Middle frontal gyrus (tissue), 1 donor: Measurements from ENCODE around the gene PLA2G3.
"Not testable (repeated sequence)": the region's sequence is repeated elsewhere in the genome, so short reads cannot be mapped to it uniquely, and the experiment has no call there.

Experiments
- DNase-seq: peaks from one replicate; pipeline ENCODE4 v3.0.0-alpha.2; 2015; ENCODE audit warnings: low spot score; ENCODE audit errors: extremely low spot score

The PLA2G3 gene

DNA sequence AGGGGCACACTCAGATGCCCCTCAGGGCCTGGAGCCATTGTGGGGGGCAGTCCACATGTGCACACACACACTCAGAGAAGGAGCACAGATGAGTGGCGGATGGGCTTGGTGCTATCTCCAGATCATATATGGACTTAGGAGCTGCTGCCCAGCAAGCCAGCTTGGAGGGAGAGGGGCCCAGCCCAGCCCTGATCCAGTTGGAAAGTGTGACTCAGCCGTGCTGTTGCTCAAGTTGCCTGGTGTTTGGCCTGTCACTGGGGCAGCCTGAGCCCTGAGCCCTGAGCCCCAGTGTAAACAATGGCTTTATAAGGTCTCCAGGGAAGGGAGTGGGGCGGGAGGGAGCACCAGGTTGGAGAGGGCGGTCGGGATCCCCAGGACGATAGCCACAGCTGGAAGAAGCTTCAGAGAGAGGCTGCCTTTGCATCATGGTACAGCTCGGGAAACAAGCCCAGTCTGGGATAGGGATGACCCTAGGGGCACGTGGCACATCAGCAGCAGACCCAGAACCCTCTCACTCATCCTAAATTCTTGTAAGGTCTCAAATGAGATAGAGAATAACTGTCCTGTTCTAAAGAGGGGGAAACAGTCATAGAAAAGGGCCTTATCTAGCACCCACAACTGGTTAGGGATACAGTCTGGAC lies 37.7 kb downstream of the PLA2G3 start:
- no peak for DNase-seq

DNA sequence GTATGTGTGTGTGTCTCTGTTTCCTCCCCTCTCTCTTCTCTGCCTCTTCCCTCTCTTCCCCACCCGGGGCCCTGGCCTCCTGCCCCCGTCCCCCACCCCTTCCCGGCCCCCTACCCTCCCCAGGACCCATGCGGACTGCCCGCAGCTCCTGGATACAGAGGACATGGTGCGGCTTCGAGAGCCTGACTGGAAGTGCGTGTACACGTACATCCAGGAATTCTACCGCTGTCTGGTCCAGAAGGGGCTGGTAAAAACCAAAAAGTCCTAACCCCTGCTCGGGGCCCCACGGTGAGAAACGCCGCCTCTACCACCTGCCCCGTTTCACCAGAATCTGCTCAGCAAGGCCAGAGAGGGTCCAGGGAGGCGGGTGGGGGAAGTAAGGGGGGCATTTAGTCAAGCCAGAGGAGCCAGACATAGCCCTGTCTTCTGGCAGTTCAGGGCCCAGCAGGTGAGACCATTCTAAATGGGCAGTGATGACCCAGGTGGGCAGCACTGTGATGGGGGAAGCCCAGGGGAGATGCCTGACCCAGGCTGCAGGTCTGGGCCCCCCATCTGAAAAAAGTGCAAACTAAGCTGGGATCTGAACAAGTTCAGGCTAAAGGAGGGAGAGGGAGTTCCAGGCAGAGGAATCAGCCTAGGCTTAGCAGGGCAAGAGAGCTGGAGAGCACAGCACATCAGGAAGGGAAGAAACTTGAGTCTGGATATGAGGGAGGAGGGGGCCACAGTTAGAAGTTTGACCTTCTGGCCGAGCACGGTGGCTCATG lies 39.4 kb downstream of the PLA2G3 start:
- no peak for DNase-seq

DNA sequence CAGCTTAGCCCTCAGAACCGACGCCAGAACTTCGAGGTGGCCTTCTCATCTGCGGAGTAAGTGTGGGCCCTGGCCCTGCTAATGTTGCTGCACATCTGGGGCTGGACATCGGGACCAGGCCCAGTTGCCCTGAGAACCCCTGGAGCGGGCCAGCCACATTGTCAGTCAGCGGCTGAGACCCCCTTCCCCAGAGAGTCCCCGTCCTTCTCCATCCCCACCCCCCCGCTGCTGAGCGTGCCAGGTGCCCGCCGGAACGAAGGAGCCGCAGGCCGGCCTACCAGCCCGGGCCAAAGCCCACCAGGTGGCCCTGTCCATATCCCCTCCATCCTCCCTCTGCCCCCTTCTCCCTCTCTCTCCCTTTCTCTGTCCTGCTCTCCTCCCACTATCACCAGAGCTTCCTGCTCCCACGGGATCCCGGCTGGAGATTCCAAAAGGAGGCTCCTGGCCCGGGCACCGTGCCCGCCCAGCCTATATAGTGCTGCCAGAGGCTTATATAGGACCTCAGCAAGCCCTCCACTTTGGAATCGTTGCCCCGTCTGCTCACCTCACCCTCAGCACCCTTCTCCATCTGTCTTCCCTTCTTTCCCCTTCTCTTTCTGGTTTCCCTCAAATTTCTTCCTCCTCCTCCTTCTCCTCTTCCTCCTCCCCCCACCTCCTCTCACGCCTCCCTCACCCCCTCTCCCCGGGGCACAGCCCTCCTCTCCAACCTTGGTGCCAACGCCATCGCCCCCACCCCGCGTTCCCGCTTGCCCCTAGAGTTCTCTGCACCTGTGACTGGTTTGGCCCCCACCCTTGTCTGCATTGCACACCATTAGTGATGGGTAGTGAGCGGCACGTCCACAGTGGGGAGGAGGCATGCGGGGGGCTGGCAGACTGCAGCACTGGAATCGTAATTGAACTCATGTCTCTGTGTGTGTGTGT lies 40.2 kb downstream of the PLA2G3 start:
- DNase-seq = no peak

DNA sequence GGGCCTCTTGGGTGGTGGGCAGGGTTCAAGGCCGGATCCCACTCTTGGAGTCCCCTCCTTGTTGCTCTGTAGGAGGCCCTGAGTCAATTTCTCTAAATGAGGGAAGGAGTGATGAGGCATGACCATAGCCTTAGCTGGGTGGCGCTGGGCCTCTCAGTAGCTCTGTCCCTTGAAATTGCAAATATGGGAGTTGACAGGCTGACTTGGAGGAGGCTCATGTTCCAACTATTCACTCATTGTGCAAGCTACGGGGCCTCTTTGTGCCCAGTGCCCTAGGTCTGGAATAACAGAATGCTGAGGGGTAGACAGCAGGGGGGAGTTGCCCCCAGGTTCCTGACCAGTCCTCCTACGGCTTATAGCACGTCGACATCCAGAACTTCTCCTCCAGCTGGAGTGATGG lies 40.9 kb downstream of the PLA2G3 start:
- DNase-seq = no peak

DNA sequence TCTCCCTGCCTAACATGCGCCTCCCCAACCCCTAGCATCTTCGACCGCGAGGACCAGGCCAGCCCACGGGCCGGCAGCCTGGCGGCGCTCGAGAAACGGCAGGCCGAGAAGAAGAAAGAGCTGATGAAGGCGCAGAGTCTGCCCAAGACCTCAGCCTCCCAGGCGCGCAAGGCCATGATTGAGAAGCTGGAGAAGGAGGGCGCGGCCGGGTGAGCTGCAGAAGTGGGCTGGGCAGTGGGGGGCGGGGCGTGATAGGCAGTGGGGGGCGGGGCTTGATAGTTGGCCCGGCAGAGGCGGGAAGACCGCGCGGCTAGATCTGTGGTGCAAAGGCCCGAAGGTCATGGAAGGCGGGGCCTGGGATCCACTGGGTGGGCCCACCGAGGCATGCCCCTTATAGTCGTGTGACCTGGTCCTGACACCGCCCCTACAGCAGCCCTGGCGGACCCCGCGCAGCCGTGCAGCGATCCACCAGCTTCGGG lies 41.6 kb downstream of the PLA2G3 start:
- DNase-seq = no peak

DNA sequence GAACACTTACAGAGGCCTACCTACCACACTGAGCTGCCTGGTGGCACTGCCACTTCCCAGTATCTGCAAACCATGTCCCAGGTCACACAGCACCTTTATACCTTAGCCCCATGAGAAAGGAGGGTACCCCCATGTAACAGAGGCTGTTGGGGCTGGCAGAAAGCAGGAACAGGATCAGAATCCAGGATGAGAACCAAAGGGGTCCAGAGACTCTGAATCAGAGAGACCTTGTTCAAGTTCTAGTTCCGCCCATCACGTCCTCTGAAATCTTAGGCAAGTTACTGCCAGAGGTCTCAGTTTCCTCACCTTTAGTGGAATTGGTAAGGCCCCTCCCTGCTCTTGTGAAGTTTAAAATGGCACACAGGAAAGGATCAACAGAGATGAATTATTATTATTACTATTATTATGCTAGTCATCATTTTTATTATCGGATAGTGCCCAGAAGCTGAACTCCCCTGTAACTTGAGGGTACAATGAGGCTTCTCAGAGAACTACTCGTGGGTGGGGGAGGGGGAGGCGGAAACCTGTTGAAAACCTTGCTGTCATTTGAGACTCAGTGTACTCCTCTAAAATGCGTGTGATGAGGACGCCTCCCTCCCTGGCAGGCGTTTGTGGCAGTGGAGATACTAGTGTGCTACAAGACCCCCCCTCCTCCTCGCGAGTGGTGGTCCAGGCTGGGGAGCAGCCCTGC lies 42.2 kb downstream of the PLA2G3 start:
- no peak for DNase-seq

DNA sequence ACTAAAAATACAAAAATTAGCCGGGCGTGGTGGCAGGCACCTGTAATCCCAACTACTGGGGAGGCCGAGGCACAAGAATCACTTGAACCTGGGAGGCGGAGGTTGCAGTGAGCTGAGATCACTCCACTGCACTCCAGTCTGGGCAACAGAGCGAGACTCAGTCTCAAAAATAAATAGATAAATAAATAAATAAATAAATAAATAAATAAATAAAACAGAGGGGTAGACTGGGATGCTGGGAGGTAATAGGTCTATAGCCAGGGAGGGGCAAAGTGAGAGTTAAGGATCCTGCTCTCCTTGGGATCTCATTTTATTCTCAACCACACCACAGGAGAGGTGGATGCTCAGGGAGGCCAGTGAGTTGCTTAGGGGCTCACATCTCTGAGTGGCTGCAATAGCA lies 42.8 kb downstream of the PLA2G3 start:
- not testable (repeated sequence) for DNase-seq

DNA sequence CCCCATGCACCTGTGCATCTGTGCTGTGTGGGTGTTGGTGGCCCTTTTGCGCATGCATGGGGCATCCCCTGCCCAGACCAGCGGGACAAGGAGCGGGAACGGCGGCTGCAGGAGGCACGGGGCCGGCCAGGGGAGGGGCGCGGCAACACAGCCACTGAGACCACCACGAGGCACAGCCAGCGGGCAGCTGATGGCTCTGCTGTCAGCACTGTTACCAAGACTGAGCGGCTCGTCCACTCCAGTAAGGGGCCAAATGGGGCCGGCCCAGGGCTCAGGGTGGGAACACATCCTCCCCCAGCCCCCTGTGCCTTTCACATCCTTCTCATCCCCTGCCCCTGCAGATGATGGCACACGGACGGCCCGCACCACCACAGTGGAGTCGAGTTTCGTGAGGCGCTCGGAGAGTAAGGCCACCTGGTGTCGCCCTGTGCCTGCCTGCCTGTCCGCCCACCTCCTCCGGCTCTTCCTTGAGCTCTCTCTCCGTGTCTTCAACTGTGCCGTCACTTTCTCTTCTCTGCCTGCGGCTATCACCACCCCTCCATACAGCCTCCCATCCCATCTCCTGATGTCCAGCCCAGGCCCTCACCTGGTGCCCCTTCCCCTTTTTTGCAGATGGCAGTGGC lies 43.5 kb downstream of the PLA2G3 start:
- no peak for DNase-seq

DNA sequence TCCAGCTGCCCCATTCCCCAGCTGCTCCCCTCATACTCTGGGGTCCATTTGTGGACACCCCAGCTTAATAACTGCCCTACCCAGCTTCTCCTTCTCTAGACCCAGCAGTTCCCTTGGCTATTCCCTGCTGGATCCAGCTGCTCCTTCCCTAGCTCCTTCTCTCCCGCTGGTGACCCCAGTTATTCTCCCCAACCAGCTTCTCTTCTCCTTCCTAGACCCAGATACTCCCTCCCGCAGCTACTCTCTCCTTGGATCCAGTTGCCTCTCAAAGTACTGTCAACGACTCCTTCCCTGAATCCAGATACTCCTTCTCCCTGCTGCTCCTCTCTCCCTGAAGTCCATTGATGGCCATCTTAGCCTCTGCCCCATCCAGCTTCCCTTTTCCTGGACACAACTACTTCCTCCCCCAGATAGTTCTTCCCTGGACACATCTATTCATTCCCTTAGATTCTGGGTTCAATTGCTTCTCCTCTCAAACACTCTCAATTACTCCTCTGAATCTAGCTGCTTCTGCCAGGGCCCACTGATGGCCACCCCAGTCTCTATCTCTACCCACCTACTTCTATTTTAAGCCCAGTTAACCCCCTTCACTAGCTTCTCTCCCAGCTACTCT lies 44.6 kb downstream of the PLA2G3 start:
- no peak for DNase-seq

DNA sequence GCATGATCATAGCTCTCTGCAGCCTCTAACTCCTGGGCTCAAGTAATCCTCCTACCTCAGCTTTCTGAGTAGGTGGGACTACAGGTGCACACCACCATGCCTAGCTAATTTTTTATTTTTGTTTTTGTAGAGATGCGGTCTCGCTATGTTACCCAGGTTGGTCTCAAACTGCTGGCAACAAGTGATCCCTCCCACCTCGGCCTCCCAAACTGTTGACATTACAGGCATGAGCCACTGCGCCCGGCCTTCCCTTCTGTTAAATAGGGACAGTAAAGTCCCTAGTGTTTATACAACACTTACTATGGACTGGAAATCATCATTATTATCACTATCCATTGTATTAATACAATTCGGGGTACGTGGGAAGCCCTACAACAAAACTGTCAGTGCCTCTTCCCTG lies 45.6 kb downstream of the PLA2G3 start:
- DNase-seq = no peak

DNA sequence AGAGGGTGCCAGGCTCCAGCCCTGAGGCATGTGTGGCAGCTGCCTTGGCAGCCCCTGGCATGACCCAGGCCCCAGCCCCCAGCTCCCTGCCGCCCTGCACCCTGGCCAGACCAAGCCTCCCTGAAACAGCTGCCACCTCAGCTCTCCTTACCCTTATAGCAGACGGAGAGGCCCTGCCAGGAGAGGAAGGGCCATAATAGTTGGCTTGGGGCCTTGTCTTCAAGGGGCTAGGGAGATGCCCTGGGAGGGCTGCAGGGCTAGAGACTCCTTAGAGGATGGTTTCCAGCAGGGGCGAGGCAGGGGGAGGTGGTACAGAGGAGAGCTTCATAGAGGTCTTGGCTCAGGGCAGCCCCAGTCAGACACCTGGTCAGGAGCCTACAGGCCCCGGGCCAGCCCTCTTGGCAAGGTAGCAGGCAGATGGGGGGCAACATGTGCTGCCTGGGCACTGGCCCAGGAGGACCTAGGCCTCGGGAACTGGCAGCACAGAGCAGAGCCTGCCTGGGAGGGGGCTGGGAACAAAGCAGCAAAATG lies 46.2 kb downstream of the PLA2G3 start:
- no peak for DNase-seq

DNA sequence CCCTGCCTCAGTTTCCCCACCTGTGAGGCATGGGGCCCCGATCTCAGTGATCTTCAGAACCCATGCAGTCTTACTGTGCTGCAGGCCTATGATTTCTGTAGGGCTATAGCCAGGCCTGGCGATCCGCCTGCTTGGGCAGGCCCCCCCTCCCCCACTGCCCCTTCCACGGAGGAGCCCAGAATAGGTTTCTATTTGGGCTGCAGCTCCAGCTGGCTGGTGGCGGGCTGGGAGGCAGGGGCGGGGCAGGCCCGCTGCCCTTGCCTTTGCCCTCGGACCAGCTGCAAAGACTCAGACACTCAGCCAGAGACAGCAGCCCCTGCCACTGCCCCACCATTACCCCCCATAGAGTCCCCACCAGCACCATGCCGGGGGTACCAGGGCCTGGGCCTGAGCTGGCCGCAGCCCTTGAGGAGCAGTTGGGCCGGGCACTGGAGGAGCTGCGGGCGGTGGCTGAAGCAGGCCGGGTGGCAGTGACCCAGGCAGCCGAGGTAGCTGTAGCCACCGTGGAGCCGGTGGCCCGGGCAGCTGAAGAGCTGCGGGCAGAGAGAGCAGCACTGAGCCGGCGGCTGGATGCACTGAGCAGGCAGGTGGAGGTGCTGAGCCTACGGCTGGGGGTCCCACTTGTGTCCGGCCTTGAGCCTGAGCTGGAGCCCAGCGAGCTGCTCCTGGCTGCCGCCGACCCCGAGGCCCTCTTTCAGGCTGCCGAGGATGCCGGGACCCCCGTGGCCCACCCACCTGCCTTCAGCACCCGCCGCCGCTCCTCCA lies 47.0 kb downstream of the PLA2G3 start:
- no peak for DNase-seq

DNA sequence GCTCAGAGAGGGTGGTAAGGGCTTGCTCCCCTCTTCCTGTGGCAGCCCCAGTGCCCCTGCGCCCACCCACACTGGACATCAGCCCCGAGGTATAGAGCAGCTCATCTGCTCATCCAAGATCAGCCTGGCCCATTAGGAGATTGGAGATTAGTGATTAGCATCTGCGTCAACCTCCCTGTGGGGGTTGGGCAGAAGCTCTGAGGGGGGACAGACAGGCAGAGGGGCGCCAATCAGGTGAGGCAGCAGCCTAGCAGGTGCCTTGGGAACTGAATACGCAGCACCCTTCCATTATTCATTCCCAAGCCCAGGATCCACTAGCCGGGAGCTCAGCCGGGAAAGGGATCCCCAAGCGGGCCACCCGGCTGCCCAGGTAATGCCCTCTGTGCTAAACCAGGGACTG lies 48.1 kb downstream of the PLA2G3 start:
- no peak for DNase-seq

DNA sequence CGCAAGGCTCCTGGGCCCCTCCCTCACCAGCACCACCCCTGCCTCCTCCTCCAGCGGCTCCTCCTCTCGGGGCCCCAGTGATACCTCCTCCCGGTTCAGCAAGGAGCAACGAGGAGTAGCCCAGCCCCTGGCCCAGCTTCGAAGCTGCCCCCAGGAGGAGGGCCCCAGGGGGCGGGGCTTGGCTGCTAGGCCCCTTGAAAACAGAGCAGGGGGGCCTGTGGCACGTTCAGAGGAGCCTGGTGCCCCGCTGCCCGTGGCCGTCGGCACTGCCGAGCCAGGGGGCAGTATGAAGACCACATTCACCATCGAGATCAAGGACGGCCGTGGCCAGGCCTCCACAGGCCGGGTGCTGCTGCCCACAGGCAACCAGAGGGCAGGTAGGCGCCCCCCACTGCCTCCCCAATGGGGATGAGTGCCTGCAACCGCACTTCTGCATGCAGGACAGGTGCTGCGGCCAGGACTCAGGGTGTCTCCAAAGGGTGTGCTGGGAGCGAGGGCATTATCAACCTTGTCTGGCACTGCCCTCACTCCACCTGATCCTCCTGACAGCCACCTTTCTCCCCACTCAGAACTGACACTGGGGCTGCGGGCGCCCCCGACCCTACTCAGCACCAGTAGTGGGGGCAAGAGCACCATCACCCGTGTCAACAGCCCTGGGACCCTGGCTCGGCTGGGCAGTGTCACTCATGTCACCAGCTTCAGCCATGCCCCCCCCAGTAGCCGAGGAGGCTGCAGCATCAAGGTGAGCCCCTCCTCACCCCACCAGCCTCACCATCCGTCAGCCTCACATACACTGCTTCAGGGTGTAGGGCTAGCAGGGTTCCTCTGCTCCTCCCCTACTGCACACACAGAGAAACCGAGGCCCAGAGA lies 49.0 kb downstream of the PLA2G3 start:
- no peak for DNase-seq

DNA sequence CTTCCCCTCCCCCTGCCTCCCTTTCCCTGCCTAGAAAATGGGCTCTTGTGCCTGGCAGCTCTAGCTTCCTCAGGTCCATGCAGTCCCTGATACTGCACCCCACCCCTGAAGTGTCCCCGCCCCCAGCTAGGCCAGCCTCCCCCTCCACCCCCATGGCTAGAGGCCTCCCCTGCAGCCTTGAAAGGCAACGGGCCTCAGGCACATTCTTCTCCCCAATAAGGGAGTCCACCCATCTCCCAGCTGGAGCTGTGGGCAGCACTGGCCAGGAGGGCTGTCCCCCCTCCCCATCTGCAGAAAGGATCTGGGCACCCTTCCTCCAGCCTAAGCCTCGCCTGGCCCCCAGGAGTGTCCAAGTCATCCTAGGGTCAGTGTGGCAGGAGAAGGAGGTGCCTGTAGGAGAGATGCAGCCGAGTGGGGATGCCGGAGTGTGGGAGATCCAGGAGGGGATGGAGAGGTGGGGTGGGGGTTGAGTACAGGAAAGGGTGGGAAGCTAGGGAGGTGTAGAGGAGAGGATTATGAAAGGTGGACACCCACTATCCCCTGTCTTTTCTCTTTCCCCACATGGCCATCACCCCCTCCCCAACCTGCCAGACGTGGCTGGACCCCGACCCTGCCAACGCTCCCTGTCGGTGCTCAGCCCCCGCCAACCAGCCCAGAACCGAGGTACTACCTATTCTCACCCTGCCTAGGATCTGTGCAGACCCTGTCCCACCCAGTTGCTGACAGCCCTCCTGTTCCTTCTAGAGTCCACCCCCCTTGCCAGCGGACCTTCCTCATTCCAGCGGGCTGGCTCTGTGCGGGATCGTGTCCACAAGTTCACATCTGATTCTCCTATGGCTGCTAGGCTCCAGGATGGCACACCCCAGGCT lies 49.9 kb downstream of the PLA2G3 start:
- no peak for DNase-seq

DNA sequence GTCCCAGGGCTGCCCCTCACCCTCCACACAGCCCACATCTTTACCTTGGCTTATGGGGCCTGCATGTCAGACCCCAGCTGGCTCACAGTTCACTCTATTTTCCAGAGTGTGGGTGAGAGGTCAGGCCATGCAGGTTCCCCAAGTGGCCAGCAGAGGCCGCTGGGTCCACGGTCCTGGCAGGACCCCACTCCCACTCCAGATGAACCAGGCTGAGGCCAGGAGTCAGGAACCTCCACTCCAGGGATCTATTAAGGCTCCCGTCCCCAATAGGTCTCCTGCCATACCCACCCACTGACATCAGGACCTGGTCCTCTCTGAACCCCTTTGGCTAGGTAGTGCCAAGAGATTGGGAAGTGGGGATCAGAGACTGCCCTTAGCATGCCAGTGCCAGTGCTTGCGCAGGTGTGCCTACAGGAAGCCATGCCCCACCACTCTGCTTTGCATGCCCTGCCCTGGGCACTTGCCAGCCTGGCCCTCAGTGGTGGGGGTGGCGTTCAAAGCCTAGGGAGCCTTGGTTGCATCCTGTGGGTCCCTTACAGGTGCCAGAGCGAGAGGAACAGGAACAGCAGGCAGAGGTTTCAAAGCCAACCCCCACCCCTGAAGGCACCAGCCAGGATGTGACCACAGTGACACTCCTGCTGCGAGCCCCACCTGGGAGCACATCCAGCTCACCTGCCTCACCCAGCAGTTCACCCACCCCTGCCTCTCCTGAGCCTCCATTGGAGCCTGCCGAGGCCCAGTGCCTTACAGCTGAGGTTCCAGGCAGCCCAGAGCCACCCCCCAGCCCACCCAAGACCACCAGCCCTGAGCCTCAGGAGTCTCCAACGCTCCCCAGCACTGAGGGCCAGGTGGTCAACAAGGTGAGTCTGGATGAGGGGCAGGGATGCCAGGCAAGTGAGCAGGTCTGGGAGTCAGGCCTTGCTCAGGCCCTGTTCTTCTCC lies 50.9 kb downstream of the PLA2G3 start:
- no peak for DNase-seq
